IPS-20b (cell line): ENCODE measurements around the gene SCN8A.

ENCODE experiments used
- H3K27ac ChIP-seq: one replicate; pipeline ENCODE4 v1.5.1; 2013; ENCODE audit warnings: low read length
- H3K27me3 ChIP-seq: 2 replicates; pipeline ENCODE4 v1.6.1; 2013; ENCODE audit warnings: mild to moderate bottlenecking, low read length, inconsistent platforms; ENCODE audit not compliant: insufficient read depth
- H3K36me3 ChIP-seq: 2 replicates; pipeline ENCODE4 v1.6.1; 2013; ENCODE audit warnings: low read depth, mild to moderate bottlenecking, inconsistent platforms, low read length, moderate library complexity; ENCODE audit not compliant: insufficient read depth
- H3K4me1 ChIP-seq: 2 replicates; pipeline ENCODE4 v1.6.1; 2013; ENCODE audit warnings: mild to moderate bottlenecking, control low read depth, inconsistent platforms, low read length, moderate library complexity; ENCODE audit not compliant: insufficient read depth
- H3K4me3 ChIP-seq: 2 replicates; pipeline ENCODE4 v1.5.1; 2013; ENCODE audit warnings: mild to moderate bottlenecking, low read length, inconsistent platforms
- H3K9ac ChIP-seq: 2 replicates; pipeline ENCODE4 v1.6.1; 2013; ENCODE audit warnings: low read depth, mild to moderate bottlenecking, inconsistent platforms, low read length, moderate library complexity
- H3K9me3 ChIP-seq: 2 replicates; pipeline ENCODE4 v1.6.1; 2013; ENCODE audit warnings: mild to moderate bottlenecking, low read depth, low read length, inconsistent platforms; ENCODE audit not compliant: insufficient read depth

Gene SCN8A

DNA sequence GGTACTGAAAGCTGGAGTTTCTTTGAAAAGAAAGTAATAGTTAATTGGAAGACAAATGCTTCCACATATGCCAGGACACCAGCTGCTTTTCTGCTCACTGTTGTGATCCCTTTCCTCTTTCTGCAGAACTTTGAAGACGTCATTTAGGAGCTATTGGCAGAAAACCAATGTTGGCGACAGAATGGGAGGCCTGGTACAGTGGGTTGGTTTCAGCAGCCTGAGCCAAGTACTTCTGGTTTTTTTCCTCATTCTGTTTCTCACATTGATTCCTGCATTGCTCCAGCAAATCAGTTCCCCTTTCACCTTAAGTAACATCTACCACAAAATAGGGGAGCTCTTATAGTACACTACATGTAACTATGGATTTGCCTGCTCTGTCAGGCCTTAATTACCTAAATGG is 160.6 kb downstream of the SCN8A start:
- H3K4me3 ChIP-seq: no peak overlapping the region
- H3K9me3 ChIP-seq: no peaks in the 10 kb centered on the region
- no peaks in the 10 kb centered on the region for H3K4me1 ChIP-seq
- no peaks in the 10 kb centered on the region for H3K27me3 ChIP-seq
- peaks cover 49% of the 10 kb centered on the region for H3K36me3 ChIP-seq
- H3K27ac ChIP-seq: no peak overlapping the region
- no peak overlapping the region for H3K9ac ChIP-seq

DNA sequence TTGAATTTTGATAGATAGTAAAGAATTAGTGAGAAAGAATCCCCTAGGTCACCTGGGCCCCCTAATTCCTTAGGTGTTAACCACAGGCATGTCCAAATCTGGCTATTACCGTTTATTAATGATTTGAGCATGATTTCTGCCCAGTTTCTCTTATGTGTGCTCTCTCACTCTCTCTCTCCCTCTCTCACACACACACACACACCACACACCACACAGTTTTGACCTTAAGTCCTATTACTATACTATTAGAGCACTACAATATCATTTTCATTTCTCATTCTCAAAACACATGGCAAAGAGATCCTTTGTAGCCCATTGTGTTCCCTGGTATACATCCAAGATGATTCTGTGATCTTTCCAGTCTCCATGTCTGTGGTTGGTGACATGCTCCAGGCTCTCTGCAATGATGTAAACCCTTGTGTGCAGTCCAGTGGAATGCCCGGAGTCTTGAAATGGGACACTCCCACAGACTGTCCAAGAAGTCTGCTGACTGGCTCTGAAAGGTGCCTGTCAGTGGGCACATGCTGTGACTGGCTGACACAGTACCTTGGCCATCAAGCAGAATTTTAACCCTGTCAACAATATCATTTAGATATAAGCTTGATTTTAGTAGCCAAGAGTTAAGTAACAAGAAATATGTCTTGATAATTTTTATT is 161.3 kb downstream of the SCN8A start:
- no peak overlapping the region for H3K9ac ChIP-seq
- H3K4me3 ChIP-seq: no peak overlapping the region
- H3K27me3 ChIP-seq: no peaks in the 10 kb centered on the region
- H3K4me1 ChIP-seq: no peaks in the 10 kb centered on the region
- no peak overlapping the region for H3K27ac ChIP-seq
- H3K9me3 ChIP-seq: no peaks in the 10 kb centered on the region
- peaks cover 50% of the 10 kb centered on the region for H3K36me3 ChIP-seq

DNA sequence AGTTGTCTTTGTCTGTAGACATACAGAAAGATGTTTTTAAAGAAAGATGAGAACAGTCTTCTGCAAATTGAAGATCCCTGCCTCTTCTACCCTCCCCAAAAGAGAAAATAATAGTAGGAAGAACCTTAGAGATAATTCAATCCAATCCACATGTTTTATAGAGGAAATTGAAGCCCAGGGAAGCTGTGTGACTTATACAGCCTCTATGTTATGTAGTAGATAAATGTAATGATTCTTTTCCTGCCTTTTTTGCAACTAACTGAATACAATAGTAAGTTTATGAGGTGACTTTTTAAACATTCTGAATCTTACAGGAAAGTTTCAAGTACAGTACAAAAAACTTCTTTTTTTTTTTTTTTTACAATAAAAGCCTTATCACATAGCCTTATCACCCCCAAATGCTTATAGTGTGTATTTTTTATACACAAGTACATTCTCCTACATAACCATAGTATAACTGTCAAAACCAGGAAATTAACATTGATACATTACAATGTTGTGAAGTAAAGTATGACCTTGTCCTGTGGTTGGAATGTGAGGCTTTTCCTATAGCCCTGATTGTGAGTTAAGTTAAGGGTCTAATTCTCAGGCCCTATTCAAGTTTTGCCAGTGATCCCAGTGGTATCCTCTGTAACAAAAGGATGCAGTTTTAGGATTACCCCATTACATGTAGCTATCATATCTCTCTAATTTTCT is 163.1 kb downstream of the SCN8A start:
- no peak overlapping the region for H3K9ac ChIP-seq
- H3K4me1 ChIP-seq: no peaks in the 10 kb centered on the region
- H3K36me3 ChIP-seq: peaks cover 43% of the 10 kb centered on the region
- no peaks in the 10 kb centered on the region for H3K9me3 ChIP-seq
- no peak overlapping the region for H3K4me3 ChIP-seq
- H3K27ac ChIP-seq: no peak overlapping the region
- no peaks in the 10 kb centered on the region for H3K27me3 ChIP-seq

DNA sequence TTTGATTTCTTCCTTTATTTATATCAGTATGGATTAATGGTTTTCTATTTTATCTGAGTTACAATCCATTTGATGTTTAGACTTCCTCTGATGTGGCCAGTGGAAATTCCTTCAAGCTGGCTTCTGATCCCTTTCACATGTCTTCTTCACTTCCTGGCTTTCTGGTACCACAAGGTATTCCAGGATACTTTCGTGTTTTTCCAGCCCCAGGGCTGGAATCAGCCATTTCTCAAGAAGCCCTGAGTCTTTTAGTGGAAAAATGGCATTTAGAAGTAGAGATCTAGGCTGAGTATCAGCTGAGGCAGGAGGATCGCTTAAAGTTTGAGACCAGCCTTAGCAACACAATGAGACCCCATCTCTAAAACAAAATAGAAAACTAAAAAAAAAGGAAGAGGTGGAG is 164.2 kb downstream of the SCN8A start:
- H3K9me3 ChIP-seq: no peaks in the 10 kb centered on the region
- H3K4me3 ChIP-seq: no peak overlapping the region
- H3K36me3 ChIP-seq: peaks cover 45% of the 10 kb centered on the region
- no peaks in the 10 kb centered on the region for H3K4me1 ChIP-seq
- H3K27ac ChIP-seq: no peak overlapping the region
- no peak overlapping the region for H3K9ac ChIP-seq
- no peaks in the 10 kb centered on the region for H3K27me3 ChIP-seq

DNA sequence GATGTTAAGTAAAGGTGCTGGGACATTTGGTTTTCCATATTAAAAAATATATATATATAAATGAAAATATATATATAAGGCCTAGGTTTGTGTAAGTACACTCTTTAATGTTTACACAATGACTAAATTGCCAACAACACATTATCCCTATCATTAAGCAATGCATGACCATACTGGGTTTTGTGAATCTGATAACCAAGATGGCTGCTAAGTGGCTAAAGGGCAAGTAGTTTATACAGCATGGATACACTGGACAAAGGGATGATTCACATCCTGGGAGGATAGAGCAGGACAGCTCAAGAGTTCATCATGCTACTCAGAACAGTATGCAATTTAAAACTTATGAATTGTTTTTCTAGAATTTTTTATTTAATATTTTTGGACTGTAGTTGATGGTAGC is 168.1 kb downstream of the SCN8A start:
- Histone ChIP-seq H3K4me3 (no peak overlapping the region), H3K36me3 (peaks cover 23% of the 10 kb centered on the region), H3K9me3 (no peaks in the 10 kb centered on the region), H3K4me1 (no peaks in the 10 kb centered on the region), H3K27ac (no peak overlapping the region), H3K27me3 (no peaks in the 10 kb centered on the region), H3K9ac (no peak overlapping the region)

DNA sequence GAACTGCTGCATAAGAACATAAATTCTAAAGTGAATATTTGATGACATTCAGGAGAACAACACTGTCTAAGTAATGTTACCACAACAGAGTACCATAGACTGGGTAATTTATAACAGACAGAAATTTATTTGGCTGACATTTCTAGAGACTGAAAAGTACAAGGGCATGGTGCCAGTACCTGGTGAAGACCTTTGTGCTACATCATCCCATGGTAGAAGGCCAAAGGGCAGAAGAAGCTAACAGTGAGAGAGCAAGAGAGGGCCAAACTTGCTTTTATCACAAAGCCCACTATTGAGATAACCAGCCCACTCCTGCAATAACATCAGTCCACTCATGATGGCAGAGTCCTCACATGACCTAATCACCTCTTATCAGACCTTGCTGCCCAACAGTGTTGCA is 168.7 kb downstream of the SCN8A start:
- no peaks in the 10 kb centered on the region for H3K27me3 ChIP-seq
- peaks cover 23% of the 10 kb centered on the region for H3K36me3 ChIP-seq
- no peaks in the 10 kb centered on the region for H3K9me3 ChIP-seq
- H3K9ac ChIP-seq: no peak overlapping the region
- H3K4me1 ChIP-seq: no peaks in the 10 kb centered on the region
- no peak overlapping the region for H3K27ac ChIP-seq
- no peak overlapping the region for H3K4me3 ChIP-seq

DNA sequence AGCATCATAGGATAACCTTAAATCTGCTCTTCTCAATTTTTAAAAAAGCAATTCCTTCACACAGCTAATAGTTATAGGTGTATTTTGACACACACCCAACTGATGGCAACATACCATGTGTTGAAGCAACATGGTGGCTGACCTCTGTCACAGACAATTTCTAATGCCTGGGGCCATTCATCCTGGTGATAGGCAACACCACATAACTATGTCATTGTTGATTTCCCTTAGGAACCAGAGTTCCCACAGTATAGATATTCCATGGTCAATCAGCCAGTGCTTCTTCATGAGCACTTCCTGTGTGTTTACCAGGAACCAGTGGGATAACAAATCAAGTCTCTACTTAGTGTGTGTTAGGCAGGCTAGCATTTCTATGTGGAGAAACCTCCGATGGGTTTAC is 169.2 kb downstream of the SCN8A start:
- H3K27me3 ChIP-seq: no peaks in the 10 kb centered on the region
- H3K4me1 ChIP-seq: no peaks in the 10 kb centered on the region
- H3K36me3 ChIP-seq: peaks cover 23% of the 10 kb centered on the region
- no peak overlapping the region for H3K4me3 ChIP-seq
- H3K27ac ChIP-seq: no peak overlapping the region
- no peak overlapping the region for H3K9ac ChIP-seq
- no peaks in the 10 kb centered on the region for H3K9me3 ChIP-seq

DNA sequence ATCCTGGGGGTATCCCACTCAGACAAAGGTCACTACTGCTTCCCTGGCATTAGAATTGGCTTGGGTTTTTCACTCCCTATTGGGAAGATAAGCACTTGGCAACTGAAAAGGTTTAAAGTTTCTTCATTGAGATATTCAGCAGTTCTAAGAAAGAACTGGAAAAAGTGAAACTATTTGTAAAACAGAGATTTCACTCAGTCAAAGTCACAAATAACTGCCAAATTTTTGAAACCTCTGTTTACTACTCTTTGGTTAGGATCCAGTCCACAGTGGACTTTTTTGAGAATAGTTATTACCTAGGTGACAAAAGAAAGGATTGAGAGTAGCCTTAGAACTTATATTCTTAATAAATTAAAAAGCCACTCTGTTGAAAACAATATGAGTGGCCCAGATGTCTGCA is 172.7 kb downstream of the SCN8A start:
- Histone ChIP-seq H3K4me3 (no peak overlapping the region), H3K27me3 (no peaks in the 10 kb centered on the region), H3K9ac (no peak overlapping the region), H3K27ac (no peak overlapping the region), H3K4me1 (no peaks in the 10 kb centered on the region), H3K9me3 (no peaks in the 10 kb centered on the region), H3K36me3 (peaks cover 44% of the 10 kb centered on the region)

DNA sequence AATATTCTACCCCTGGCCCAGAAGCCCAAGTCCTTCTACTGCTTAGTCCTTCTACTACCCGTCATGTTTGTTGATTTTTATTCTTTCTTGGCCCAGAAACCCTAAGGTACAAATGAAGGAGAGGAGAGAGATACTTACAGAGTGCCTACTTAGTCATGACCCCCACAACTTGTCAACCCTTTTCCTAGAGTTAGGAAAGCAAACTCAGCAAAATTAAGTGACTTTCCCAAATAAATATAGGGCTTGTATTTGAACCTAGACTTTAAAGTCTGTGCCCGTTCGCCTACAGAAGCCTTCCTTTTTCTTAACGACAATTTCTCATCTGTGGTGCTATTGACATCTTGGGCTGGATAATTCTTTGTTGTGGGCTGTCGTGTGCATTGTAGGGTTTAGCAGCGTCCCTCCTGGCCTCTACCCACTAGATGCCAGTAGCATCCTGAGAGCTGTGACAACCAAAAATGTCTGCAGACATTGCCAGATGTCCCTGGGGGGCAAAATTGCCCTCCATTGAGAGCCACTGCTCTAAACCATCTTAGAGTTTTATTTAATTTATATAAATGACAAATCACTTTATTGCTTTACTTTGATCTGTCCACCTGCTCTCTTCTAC is 175.1 kb downstream of the SCN8A start:
- Histone ChIP-seq H3K4me1 (no peaks in the 10 kb centered on the region), H3K27ac (no peak overlapping the region), H3K9me3 (no peaks in the 10 kb centered on the region), H3K4me3 (no peak overlapping the region), H3K27me3 (no peaks in the 10 kb centered on the region), H3K9ac (no peak overlapping the region), H3K36me3 (peaks cover 63% of the 10 kb centered on the region)

DNA sequence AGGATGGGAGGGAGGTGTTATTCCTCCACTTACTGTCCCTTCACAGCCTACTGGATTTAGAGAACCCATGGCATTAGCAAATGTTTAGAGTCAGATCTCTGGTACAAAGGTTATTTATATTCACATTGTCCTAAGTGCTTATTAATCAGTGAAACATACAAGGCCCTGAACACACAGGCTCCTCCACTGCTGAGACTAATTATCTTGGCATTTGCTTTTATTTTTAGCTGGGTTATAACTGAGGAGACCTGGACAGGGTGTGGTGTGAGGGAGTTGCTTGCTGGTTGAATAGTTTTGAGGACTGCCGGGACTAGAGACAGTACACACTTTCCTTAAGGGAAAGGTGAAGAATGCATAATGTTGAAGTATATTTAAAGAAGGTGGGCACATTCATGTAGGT is 180.0 kb downstream of the SCN8A start:
- Histone ChIP-seq H3K9me3 (no peaks in the 10 kb centered on the region), H3K36me3 (peaks cover 78% of the 10 kb centered on the region), H3K4me1 (no peaks in the 10 kb centered on the region), H3K27ac (no peak overlapping the region), H3K9ac (no peak overlapping the region), H3K4me3 (no peak overlapping the region), H3K27me3 (no peaks in the 10 kb centered on the region)

DNA sequence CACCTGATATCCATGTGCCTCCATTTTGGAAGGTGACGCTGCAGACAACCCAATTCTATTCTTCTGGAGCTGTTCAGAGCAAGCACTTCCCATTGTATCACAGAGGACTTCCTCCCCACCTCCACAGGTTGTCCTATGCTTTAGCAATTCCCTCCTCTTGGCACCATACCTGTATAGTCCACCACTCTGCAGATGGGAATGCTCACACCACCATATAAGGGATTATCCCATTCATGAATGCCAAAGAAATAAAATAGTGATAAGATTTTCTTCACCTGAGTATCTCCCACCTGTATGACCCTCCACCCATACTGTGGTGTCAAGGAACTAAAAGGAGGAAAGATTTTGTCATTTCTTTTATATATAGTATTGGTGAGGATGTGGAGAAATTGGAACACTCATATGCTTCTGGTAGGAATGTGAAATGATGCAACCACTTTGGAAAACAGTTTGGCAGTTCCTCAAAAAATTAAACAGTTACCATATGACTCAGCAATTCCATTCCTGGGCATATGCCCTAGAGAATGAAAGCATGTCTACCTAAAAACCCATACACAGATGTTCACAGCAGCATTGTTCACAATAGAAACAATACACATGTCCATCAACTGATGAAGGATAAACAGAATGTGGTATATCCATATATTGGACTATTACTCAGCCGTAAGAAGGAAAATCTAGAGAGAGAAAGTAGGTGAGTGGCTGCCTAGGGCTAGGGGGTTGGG is 182.3 kb downstream of the SCN8A start:
- no peak overlapping the region for H3K27ac ChIP-seq

More for the DNA sequence above, 182.3 kb downstream of the SCN8A start:
- H3K9ac ChIP-seq: no peak overlapping the region
- H3K27me3 ChIP-seq: no peaks in the 10 kb centered on the region
- peaks cover 58% of the 10 kb centered on the region for H3K36me3 ChIP-seq
- H3K9me3 ChIP-seq: no peaks in the 10 kb centered on the region
- H3K4me1 ChIP-seq: no peaks in the 10 kb centered on the region
- H3K4me3 ChIP-seq: no peak overlapping the region
